ENCODE results near the gene MED16.
"Not testable (repeated sequence)": the region's sequence is repeated elsewhere in the genome, so short reads cannot be mapped to it uniquely, and the experiment has no call there.

Gene MED16

GRCh38 chr19:850979-851335 lies 42.0 kb downstream of the MED16 start:
- no peak for DNase-seq

GRCh38 chr19:850221-850978 lies 42.6 kb downstream of the MED16 start:
- peak; percentile 84 for DNase-seq

GRCh38 chr19:849195-849594 lies 43.8 kb downstream of the MED16 start:
- DNase-seq = not testable (repeated sequence)

GRCh38 chr19:848386-848921 lies 44.5 kb downstream of the MED16 start:
- no peak for DNase-seq

GRCh38 chr19:845707-846521 lies 47.1 kb downstream of the MED16 start:
- no peak for DNase-seq

- no peak for DNase-seq
Observed at GRCh38 chr19:844546-844971, 48.4 kb downstream of the MED16 start.

GRCh38 chr19:843836-844545 lies 49.0 kb downstream of the MED16 start:
- no peak for DNase-seq

- no peak for DNase-seq
Observed at GRCh38 chr19:843180-843835, 49.7 kb downstream of the MED16 start.

- not testable (repeated sequence) for DNase-seq
Observed at GRCh38 chr19:842802-843179, 50.2 kb downstream of the MED16 start.

- no peak for DNase-seq
Observed at GRCh38 chr19:840519-841206, 52.3 kb downstream of the MED16 start, which contains the start of gene PRTN3. PRTN3 (plus strand) TSS chr19:840999; CDS start chr19:841009, 10 bp downstream.

GRCh38 chr19:835210-835810 lies 57.7 kb downstream of the MED16 start:
- DNase-seq = no peak

- DNase-seq = no peak
Observed at GRCh38 chr19:834216-834615, 58.8 kb downstream of the MED16 start.

GRCh38 chr19:831407-832369 lies 61.3 kb downstream of the MED16 start:
- no peak for DNase-seq

GRCh38 chr19:829129-829758 lies 63.7 kb downstream of the MED16 start:
- DNase-seq = no peak

- no peak for DNase-seq
Observed at GRCh38 chr19:827710-828321, 65.2 kb downstream of the MED16 start, which contains the start of gene AZU1. AZU1 (plus strand) TSS chr19:827837; CDS start chr19:827847, 10 bp downstream.

- DNase-seq = no peak
Observed at GRCh38 chr19:827314-827709, 65.7 kb downstream of the MED16 start.

GRCh38 chr19:825897-826644 lies 66.9 kb downstream of the MED16 start:
- no peak for DNase-seq

GRCh38 chr19:824885-825284 lies 68.1 kb downstream of the MED16 start:
- DNase-seq = no peak

Measured in T1000 (cell line).